Gastroesophageal sphincter (tissue), 4 donors: ENCODE results near the gene PLPPR3. TPM values are rescaled to one million over a fixed set of nuclear protein-coding genes. Genes with fewer than 3 reads are reported as not detected.
A peak's percentile ranks its signal among the peaks of the same experiment; 100 is the strongest.

Source experiments
- ATAC-seq: fragments of 150-250 bp; one replicate; pipeline ENCODE4 v1.9.1; 2016; ENCODE audit warnings: mild to moderate bottlenecking, moderate library complexity
- H3K27ac ChIP-seq, 4 donors: fragments of 200-600 bp; sonication (generic) in 3 of 4; 1 replicate in 3 of 4; 2 replicates in 1 of 4; pipeline ENCODE4 v1.5.1; 2016 to 2019
- H3K27me3 ChIP-seq: fragments of 200-600 bp; sonication (generic); one replicate; pipeline ENCODE4 v1.5.1; 2019
- H3K36me3 ChIP-seq, 2 donors: fragments of 200-600 bp; sonication (generic); one replicate each; pipeline ENCODE4 v1.5.1; 2019; ENCODE audit warnings: control low read depth in 1 of 2
- H3K4me1 ChIP-seq, 3 donors: fragments of 200-600 bp; sonication (generic); 1 replicate in 2 of 3; 2 replicates in 1 of 3; pipeline ENCODE4 v1.5.1; 2016 to 2019; ENCODE audit warnings: control low read depth in 2 of 3
- H3K4me3 ChIP-seq, 2 donors: fragments of 200-600 bp; sonication (generic); one replicate each; pipeline ENCODE4 v1.5.1; 2019; ENCODE audit warnings: mild to moderate bottlenecking in 1 of 2, moderate library complexity in 1 of 2
- H3K9me3 ChIP-seq, 3 donors: fragments of 200-600 bp; sonication (generic); one replicate each; pipeline ENCODE4 v1.5.1; 2017 to 2019; ENCODE audit warnings: control low read depth in 2 of 3
- CTCF ChIP-seq, 4 experiments: fragments of 200-600 bp in 2 of 4; fragments of 450-650 bp in 2 of 4; sonication (generic) in 1 of 4; IDR thresholded peaks; one replicate each; pipeline ENCODE4 v1.5.1; 2017 to 2019; ENCODE audit warnings: antibody characterized with exemption in 4 of 4, mild to moderate bottlenecking in 2 of 4, moderate library complexity in 2 of 4
- EP300 ChIP-seq: sonication (generic); formaldehyde crosslinking; IDR thresholded peaks from one replicate; pipeline ENCODE4 v1.6.1; 2017; ENCODE audit warnings: antibody characterized with exemption, mild to moderate bottlenecking
- POLR2A ChIP-seq, 2 donors: fragments of 450-650 bp; IDR thresholded peaks; one replicate each; pipeline ENCODE4 v1.6.1; 2017; ENCODE audit warnings: antibody characterized with exemption in 2 of 2, mild to moderate bottlenecking in 2 of 2, moderate library complexity in 1 of 2
- POLR2AphosphoS5 ChIP-seq: sonication (generic); formaldehyde crosslinking; IDR thresholded peaks from one replicate; pipeline ENCODE4 v1.6.1; 2017; ENCODE audit warnings: antibody characterized with exemption
- WGBS, 2 donors: methylation state at CpG; one replicate each; pipeline ENCODE4 v1.1.5; 2018; ENCODE audit warnings: low coverage in 1 of 2; 5-methylcytosine and 5-hydroxymethylcytosine counted together
- total RNA-seq, 4 donors: library from RNA; depleted of rRNA; stranded (reverse); fragments of >200 nt; gene quantifications; one replicate each; pipeline ENCODE4 v1.1.0, GENCODE V29; 2016

The PLPPR3 gene
- total RNA-seq, 4 donors from 2014 or later = not detected

- peak; percentile 86 for TF ChIP-seq POLR2AphosphoS5
- peak in 1 of 2 donors; percentile 37 for TF ChIP-seq POLR2A (IDR thresholded peaks at IDR 0.05)
- TF ChIP-seq CTCF (IDR thresholded peaks at IDR 0.05) = no peak
- H3K9me3 ChIP-seq = no peaks in the 10 kb centered on the region
- ATAC-seq = peak; percentile 47
- no peaks in the 10 kb centered on the region for H3K27me3 ChIP-seq
- H3K27ac ChIP-seq = peak overlapping the region; percentile 72 to 100 (median 99)
- peak overlapping the region; percentile 79 to 98 for H3K4me3 ChIP-seq
- no CpG with 5 or more reads among the region's 129 CpGs for WGBS, 2 donors
- H3K36me3 ChIP-seq = peaks cover 0 to 15% of the 10 kb centered on the region in 2 donors
- H3K4me1 ChIP-seq = peaks cover 5 to 63% (median 53%) of the 10 kb centered on the region in 3 donors
Measured at GRCh38 chr19:797528-798414, 24.0 kb downstream of the PLPPR3 start.

- WGBS, 2 donors = 0% methylated on average over 7 to 8 of the region's 83 CpGs
- ATAC-seq = peak; percentile 93
- Histone ChIP-seq H3K9me3 (no peaks in the 10 kb centered on the region), H3K4me3 (peak within 1 kb of the TSS; percentile 79 to 98), H3K27ac (peak within 1 kb of the TSS; percentile 72 to 100 (median 99)), H3K36me3 (peaks cover 0 to 15% of the 10 kb centered on the region in 2 donors), H3K4me1 (peaks cover 5 to 59% (median 44%) of the 10 kb centered on the region in 3 donors), H3K27me3 (no peaks in the 10 kb centered on the region)
- peak; percentile 71 to 82 for TF ChIP-seq POLR2A (IDR thresholded peaks at IDR 0.05)
- peak; percentile 80 for TF ChIP-seq POLR2AphosphoS5
- peak in 2 of 4 experiments; percentile 30 for TF ChIP-seq CTCF (IDR thresholded peaks at IDR 0.05)
- TF ChIP-seq EP300 = no peak
Measured at GRCh38 chr19:796692-797527, 24.8 kb downstream of the PLPPR3 start, which contains the start of gene PTBP1. TSS of gene PTBP1 (plus strand) at chr19:797452. CDS start at chr19:797498, 46 bp downstream.

- H3K4me1 ChIP-seq = peaks cover 4 to 54% (median 34%) of the 10 kb centered on the region in 3 donors
- no peaks in the 10 kb centered on the region for H3K27me3 ChIP-seq
- peak overlapping the region in 3 of 4 donors; percentile 49 to 85 (median 84) for H3K27ac ChIP-seq
- H3K9me3 ChIP-seq = no peaks in the 10 kb centered on the region
- H3K4me3 ChIP-seq = peak overlapping the region; percentile 48 to 98
- ATAC-seq = no peak
- no CpG with 5 or more reads among the region's 39 CpGs for WGBS, 2 donors
- TF ChIP-seq POLR2AphosphoS5 = no peak
- TF ChIP-seq CTCF (IDR thresholded peaks at IDR 0.05) = no peak
- TF ChIP-seq POLR2A (IDR thresholded peaks at IDR 0.05) = no peak
- no peak for TF ChIP-seq EP300
- H3K36me3 ChIP-seq = peaks cover 0 to 11% of the 10 kb centered on the region in 2 donors
Measured at GRCh38 chr19:795691-796581, 25.8 kb downstream of the PLPPR3 start.

GRCh38 chr19:795073-795611 lies 26.6 kb downstream of the PLPPR3 start:
- Histone ChIP-seq H3K27me3 (no peaks in the 10 kb centered on the region), H3K4me1 (peaks cover 0 to 49% (median 27%) of the 10 kb centered on the region in 3 donors), H3K27ac (peak overlapping the region in 2 of 4 donors; percentile 58 to 85), H3K9me3 (no peaks in the 10 kb centered on the region), H3K4me3 (no peak overlapping the region), H3K36me3 (peaks cover 0 to 3% of the 10 kb centered on the region in 2 donors)
- TF ChIP-seq POLR2AphosphoS5 (peak; percentile 15), EP300 (no peak)
- WGBS, 2 donors = 60% methylated on average over 1 of the region's 28 CpGs; no CpG with 5 or more reads in 1 of the 2 donors
- no peak for ATAC-seq
